ENCODE data around the gene CBR4. TPM values are rescaled to one million over a fixed set of nuclear protein-coding genes. Genes with fewer than 3 reads are reported as not detected.

CBR4 gene
- total and polyA plus RNA-seq, 7 donors = 8.4 to 23.9 (median 16.4) TPM

- WGBS, 2 donors = 68 to 85% methylated on average over 2 of the region's 2 CpGs
- Histone ChIP-seq H3K4me3 (no peak overlapping the region), H3K9me3 (no peaks in the 10 kb centered on the region), H3K27me3 (no peaks in the 10 kb centered on the region), H3K27ac (no peak overlapping the region), H3K36me3 (no peaks in the 10 kb centered on the region), H3K4me1 (peaks cover 0 to 30% (median 17%) of the 10 kb centered on the region in 4 donors)
- DNase-seq = no peak
- intact Hi-C loops (cut with DNase I) = loop anchor here (5.0 to 10.0 kb wide), 2 partner anchors 87 to 475 kb away; no protein-coding TSS in a partner anchor
- TF ChIP-seq POLR2A (IDR thresholded peaks at IDR 0.05) (no peak), POLR2AphosphoS5 (IDR thresholded peaks at IDR 0.05) (no peak), EP300 (IDR thresholded peaks at IDR 0.05) (no peak)
- TF ChIP-seq, protein P1, sequence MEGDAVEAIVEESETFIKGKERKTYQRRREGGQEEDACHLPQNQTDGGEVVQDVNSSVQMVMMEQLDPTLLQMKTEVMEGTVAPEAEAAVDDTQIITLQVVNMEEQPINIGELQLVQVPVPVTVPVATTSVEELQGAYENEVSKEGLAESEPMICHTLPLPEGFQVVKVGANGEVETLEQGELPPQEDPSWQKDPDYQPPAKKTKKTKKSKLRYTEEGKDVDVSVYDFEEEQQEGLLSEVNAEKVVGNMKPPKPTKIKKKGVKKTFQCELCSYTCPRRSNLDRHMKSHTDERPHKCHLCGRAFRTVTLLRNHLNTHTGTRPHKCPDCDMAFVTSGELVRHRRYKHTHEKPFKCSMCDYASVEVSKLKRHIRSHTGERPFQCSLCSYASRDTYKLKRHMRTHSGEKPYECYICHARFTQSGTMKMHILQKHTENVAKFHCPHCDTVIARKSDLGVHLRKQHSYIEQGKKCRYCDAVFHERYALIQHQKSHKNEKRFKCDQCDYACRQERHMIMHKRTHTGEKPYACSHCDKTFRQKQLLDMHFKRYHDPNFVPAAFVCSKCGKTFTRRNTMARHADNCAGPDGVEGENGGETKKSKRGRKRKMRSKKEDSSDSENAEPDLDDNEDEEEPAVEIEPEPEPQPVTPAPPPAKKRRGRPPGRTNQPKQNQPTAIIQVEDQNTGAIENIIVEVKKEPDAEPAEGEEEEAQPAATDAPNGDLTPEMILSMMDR (IDR thresholded peaks at IDR 0.05) = no peak
Observed at GRCh38 chr4:169012049-169012448, 2.0 kb upstream of the CBR4 start.

DNA sequence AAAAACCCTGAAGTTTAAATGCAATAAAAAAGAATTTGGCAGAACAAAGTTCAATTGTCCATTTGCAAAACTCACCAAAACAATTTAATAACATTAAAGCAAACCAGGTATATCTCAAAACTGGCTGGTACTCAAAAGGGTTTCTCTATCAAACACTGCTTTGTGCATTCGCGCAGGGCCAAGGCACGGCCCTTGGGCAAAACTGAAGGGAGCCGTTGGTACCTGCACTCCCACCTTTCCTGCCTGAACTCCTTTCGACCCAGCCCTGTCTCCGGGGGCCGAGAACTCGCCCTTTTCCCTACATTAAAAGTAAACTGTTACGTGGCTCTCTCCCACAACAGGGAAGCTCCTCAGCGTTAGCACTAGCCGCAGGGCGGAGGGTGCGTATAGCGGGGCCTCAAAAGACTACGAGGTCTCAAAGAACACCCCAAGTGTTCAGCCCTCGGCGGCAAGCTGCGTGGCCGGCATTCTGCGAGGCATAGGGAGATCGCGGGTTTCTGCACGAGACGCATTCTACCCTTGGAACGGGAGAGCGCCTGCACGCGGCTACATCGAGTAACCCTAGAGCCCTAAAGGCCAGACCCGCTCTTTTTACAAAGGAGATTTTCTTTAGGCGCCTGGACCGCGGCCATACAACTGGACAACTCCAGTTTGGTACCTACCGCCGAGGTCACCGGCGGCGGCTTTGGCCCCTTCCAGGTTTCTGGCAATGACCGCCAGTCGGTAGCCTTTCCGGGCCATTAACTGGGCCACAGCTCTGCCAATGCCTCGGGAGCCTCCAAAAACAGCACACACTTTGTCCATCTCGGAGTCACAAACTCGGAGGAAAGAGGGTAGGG, 550 bp downstream of the CBR4 start:
- Histone ChIP-seq H3K27ac (peak overlapping the region; percentile 92 to 96 (median 93)), H3K4me1 (peaks cover 0 to 30% (median 18%) of the 10 kb centered on the region in 4 donors), H3K9me3 (no peaks in the 10 kb centered on the region), H3K36me3 (peaks cover 0 to 19% (median 0%) of the 10 kb centered on the region in 4 donors), H3K27me3 (no peaks in the 10 kb centered on the region), H3K4me3 (peak overlapping the region; percentile 64 to 72 (median 69))
- 0 to 1% methylated on average over 44 of the region's 44 CpGs for WGBS, 2 donors
- TF ChIP-seq POLR2AphosphoS5 (IDR thresholded peaks at IDR 0.05) = no peak
- TF ChIP-seq, protein P1 (IDR thresholded peaks at IDR 0.05) = peak in 2 of 4 experiments; percentile 35
- peak; percentile 87 for DNase-seq
- intact Hi-C loops (cut with DNase I) = loop anchor here (2.0 to 10.0 kb wide), 4 partner anchors 85 to 478 kb away; partner anchors contain the start of gene SH3RF1

DNA sequence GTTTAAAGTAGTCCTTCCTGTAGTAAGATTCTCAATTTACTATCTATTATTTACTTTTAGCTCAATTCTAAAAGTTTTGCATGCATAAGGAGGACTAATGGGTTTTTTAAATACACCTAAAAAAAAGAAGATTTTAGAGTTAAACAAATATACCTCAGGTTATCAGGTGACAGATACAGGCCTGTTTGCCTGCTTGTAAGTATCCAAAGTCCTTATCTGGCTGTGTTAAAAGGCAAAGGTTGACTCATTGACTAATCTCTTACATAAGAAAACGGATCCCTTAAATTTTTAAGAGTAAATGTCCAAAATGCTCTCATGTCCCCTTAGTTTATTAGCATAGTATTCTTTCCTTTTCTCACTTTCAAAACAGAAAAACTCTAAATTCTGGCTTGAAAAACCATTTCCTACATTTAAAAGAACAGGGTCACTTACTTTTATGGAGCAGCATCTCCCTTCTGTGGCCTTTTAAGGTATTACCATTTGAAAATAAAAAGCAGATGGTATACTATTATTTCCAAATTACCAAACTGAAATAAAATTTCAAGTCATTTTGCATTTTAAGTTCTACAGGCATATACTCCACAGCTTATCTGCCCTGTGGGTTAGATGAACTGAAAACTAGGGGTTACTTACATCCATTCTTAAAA, 4.5 kb downstream of the CBR4 start:
- DNase-seq = no peak
- H3K27ac ChIP-seq = no peak overlapping the region
- intact Hi-C loops (cut with DNase I) = loop anchor here (10.0 kb wide), 1 partner anchor 421 kb away; no protein-coding TSS in a partner anchor
- peaks cover 0 to 30% (median 18%) of the 10 kb centered on the region in 4 donors for H3K4me1 ChIP-seq
- TF ChIP-seq, protein P1 (IDR thresholded peaks at IDR 0.05) = peak in 2 of 4 experiments; percentile 10 to 16
- TF ChIP-seq POLR2A (IDR thresholded peaks at IDR 0.05) = no peak
- H3K9me3 ChIP-seq = no peaks in the 10 kb centered on the region
- H3K36me3 ChIP-seq = peaks cover 0 to 59% (median 6%) of the 10 kb centered on the region in 4 donors
- no peak overlapping the region for H3K4me3 ChIP-seq
- no peaks in the 10 kb centered on the region for H3K27me3 ChIP-seq
- WGBS, 2 donors = 25 to 67% methylated on average over 1 of the region's 1 CpG

DNA sequence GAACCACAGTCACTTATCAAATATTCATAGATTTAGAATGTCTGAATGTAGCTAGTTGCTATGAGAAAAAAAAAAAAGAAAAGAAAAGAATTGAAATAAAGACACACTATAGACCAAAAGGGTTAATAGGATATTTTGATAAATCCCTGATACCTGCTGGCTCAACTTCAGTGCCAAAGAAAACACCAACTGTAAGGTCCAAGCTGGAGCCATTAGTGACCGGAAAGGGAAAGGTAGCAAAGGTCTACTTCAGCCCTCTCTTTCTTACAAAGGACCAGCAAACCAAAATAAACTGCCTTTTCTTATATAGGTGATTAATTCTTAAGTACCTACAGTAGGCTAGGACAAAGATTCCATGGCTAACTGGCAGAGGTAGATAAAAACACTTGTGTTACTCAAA, 9.7 kb downstream of the CBR4 start:
- no peak for DNase-seq
- WGBS, 2 donors = 88 to 91% methylated on average over 1 of the region's 1 CpG
- H3K27ac ChIP-seq = no peak overlapping the region
- H3K9me3 ChIP-seq = no peaks in the 10 kb centered on the region
- TF ChIP-seq EP300 (IDR thresholded peaks at IDR 0.05) (no peak), POLR2AphosphoS5 (IDR thresholded peaks at IDR 0.05) (no peak), POLR2A (IDR thresholded peaks at IDR 0.05) (no peak)
- TF ChIP-seq, protein P1 (IDR thresholded peaks at IDR 0.05) = no peak
- no peaks in the 10 kb centered on the region for H3K4me1 ChIP-seq
- H3K36me3 ChIP-seq = peaks cover 0 to 86% (median 8%) of the 10 kb centered on the region in 4 donors
- no peak overlapping the region for H3K4me3 ChIP-seq
- no peaks in the 10 kb centered on the region for H3K27me3 ChIP-seq
- intact Hi-C loops (cut with DNase I) = loop anchor here (10.0 kb wide), 1 partner anchor 416 kb away; no protein-coding TSS in a partner anchor

All from sigmoid colon (tissue), 7 donors.